ENCODE results near the gene SSX2IP. TPM values are rescaled to one million over a fixed set of nuclear protein-coding genes. Genes with fewer than 3 reads are reported as not detected.

Gene SSX2IP
- total and polyA plus RNA-seq, 2 experiments from 2014 or later, result 23.2 to 28.4 TPM

GRCh38 chr1:84674021-84674420 lies 16.2 kb downstream of the SSX2IP start (continued):
- TF ChIP-seq ZNF462 (CRISPR knock-in tag; IDR thresholded peaks at IDR 0.05) (no peak), REST (IDR thresholded peaks at IDR 0.05; ENCODE audit: unreplicated experiment) (no peak), EZH2phosphoT487 (IDR thresholded peaks at IDR 0.05; ENCODE audit: unreplicated experiment) (no peak), ZNF331 (CRISPR knock-in tag; IDR thresholded peaks at IDR 0.05; ENCODE audit: low read depth) (no peak), ETS1 (IDR thresholded peaks at IDR 0.05) (no peak), CREB1 (CRISPR knock-in tag; IDR thresholded peaks at IDR 0.05; ENCODE audit: low read depth) (no peak), ZNF114 (CRISPR knock-in tag; IDR thresholded peaks at IDR 0.05) (no peak), STAT1 (IDR thresholded peaks at IDR 0.05; ENCODE audit: unreplicated experiment) (no peak), CTCF (conservative IDR thresholded peaks at IDR 0.05; ENCODE audit: low read depth in 2 of 2) (no peak)
